Chondrocyte (in vitro differentiated cells): ENCODE measurements around the gene DLGAP4. TPM values are rescaled to one million over a fixed set of nuclear protein-coding genes. Genes with fewer than 3 reads are reported as not detected.
A peak's percentile ranks its signal among the peaks of the same experiment; 100 is the strongest.

Source experiments
- DNase-seq: peaks from one replicate; pipeline ENCODE4 v3.0.0; 2021; ENCODE audit warnings: mixed read lengths, low spot score
- H3K27ac Mint-ChIP-seq: one replicate; pipeline ENCODE4 v1.8.0; 2021; ENCODE audit warnings: mild to moderate bottlenecking, moderate library complexity, mixed read lengths; ENCODE audit not compliant: unreplicated experiment
- H3K27me3 Mint-ChIP-seq: 2 replicates; pipeline ENCODE4 v1.8.0; 2021; ENCODE audit warnings: low read depth, mixed read lengths
- H3K36me3 Mint-ChIP-seq: 2 replicates; pipeline ENCODE4 v1.8.0; 2021; ENCODE audit warnings: low read depth, mixed read lengths
- H3K4me1 Mint-ChIP-seq: 2 replicates; pipeline ENCODE4 v1.8.0; 2021; ENCODE audit warnings: low read depth, mild to moderate bottlenecking, mixed read lengths
- H3K4me3 Mint-ChIP-seq: one replicate; pipeline ENCODE4 v1.8.0; 2021; ENCODE audit warnings: mild to moderate bottlenecking, moderate library complexity, mixed read lengths; ENCODE audit not compliant: unreplicated experiment
- H3K9me3 Mint-ChIP-seq: 2 replicates; pipeline ENCODE4 v1.8.0; 2021; ENCODE audit warnings: low read depth, mixed read lengths
- total RNA-seq: library from RNA; stranded (reverse); gene quantifications from 3 replicates; pipeline ENCODE4 v1.2.1, GENCODE V29; 2021
- TF ChIP-seq, protein P1 (sequence below): fragments of 200-600 bp; sonication (generic); IDR thresholded peaks from 2 replicates; pipeline ENCODE4 v1.5.0; 2021; ENCODE audit warnings: antibody characterized with exemption, mild to moderate bottlenecking, moderate library complexity

DLGAP4 gene
- total RNA-seq, 1 donor from 2014 or later, result 161 TPM

DNA sequence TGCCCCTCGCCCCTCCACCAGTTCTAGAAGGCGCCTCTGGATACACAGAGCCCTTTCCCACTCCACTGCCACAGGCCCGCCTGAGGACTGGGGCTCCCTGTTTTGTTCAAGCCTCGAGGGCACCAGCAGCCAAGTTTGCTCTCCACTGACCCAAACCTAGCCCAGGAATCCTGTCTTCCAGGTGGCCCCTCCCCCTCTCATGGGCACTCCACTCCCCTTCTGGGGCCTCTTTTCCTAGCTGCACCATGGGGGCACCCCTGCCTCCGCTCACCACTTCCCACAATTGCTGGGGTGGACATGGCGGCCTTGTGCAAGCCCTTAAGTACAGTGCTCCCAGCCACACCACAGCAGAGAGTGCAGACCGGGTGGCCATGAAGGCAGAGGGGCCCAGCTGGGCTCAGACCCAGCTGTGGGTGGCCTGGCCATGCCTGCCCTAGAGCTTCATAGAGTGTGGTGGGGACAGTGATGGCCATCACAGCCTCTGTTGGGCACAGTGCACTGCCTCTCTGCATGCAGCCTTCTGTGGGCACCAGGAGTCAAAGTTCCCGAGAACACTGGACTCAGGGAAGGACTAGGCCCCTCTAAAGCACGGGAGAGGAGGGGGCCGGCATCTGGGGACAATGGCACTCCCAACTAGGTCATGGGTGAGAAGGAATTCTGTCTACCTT, 236.5 kb downstream of the DLGAP4 start:
- Mint-ChIP-seq H3K27ac (peak overlapping the region; percentile 93), H3K9me3 (no peaks in the 10 kb centered on the region), H3K27me3 (no peaks in the 10 kb centered on the region), H3K4me3 (peak overlapping the region; percentile 89), H3K36me3 (peaks cover 15% of the 10 kb centered on the region), H3K4me1 (peaks cover 74% of the 10 kb centered on the region)
- TF ChIP-seq, protein P1, sequence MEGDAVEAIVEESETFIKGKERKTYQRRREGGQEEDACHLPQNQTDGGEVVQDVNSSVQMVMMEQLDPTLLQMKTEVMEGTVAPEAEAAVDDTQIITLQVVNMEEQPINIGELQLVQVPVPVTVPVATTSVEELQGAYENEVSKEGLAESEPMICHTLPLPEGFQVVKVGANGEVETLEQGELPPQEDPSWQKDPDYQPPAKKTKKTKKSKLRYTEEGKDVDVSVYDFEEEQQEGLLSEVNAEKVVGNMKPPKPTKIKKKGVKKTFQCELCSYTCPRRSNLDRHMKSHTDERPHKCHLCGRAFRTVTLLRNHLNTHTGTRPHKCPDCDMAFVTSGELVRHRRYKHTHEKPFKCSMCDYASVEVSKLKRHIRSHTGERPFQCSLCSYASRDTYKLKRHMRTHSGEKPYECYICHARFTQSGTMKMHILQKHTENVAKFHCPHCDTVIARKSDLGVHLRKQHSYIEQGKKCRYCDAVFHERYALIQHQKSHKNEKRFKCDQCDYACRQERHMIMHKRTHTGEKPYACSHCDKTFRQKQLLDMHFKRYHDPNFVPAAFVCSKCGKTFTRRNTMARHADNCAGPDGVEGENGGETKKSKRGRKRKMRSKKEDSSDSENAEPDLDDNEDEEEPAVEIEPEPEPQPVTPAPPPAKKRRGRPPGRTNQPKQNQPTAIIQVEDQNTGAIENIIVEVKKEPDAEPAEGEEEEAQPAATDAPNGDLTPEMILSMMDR, result no peak
- peak; percentile 54 for DNase-seq

DNA sequence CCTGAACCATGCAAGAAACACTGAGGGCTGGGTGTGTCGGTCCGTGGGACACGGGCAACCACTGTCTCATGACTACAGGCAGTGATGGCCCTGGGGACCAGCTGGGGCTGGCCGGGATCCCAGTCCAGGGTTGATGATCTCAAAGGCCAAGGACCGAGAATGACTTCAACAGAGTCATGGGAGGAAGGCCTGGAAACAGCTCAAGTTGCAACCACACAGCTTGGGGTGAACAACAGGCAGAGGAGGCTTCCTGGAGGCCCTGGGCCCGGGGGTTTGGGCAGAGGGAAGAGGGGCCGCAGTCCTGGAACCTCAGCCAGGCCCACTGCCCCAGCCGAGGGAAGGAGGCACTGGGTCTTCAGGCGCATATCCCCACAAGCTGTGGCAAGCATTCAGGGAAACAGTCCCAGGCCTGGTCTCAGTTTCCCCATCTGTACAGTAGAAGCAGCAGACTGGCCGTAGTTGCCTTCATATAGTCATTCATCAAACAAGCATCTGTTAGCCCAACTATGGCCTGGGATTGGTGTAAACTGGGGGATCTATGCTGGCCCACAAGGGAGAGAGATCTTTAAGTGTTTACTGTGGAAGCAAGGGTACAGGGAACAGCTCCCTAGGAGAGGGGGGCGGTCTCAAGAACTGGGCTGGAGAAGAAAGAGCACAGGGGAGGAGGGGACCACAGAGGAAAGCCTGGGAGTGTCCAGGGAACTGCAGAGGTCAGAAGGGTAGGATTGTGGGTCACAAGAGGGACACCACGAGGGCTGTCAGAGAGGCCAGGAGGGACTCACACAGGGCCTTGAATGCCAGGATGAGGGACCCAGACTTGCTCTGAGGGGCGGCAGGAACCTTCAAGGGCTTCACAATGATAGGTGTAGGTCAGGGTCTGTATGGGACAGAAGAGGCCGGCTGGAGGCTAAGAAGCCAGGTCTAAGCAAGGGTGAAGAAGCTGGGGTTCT, 237.3 kb downstream of the DLGAP4 start:
- TF ChIP-seq, protein P1, result no peak
- H3K27me3 Mint-ChIP-seq, result no peaks in the 10 kb centered on the region
- peak overlapping the region; percentile 93 for H3K27ac Mint-ChIP-seq
- no peaks in the 10 kb centered on the region for H3K9me3 Mint-ChIP-seq
- H3K4me1 Mint-ChIP-seq, result peaks cover 70% of the 10 kb centered on the region
- DNase-seq, result peak; percentile 71
- peaks cover 18% of the 10 kb centered on the region for H3K36me3 Mint-ChIP-seq
- H3K4me3 Mint-ChIP-seq, result peak overlapping the region; percentile 89

DNA sequence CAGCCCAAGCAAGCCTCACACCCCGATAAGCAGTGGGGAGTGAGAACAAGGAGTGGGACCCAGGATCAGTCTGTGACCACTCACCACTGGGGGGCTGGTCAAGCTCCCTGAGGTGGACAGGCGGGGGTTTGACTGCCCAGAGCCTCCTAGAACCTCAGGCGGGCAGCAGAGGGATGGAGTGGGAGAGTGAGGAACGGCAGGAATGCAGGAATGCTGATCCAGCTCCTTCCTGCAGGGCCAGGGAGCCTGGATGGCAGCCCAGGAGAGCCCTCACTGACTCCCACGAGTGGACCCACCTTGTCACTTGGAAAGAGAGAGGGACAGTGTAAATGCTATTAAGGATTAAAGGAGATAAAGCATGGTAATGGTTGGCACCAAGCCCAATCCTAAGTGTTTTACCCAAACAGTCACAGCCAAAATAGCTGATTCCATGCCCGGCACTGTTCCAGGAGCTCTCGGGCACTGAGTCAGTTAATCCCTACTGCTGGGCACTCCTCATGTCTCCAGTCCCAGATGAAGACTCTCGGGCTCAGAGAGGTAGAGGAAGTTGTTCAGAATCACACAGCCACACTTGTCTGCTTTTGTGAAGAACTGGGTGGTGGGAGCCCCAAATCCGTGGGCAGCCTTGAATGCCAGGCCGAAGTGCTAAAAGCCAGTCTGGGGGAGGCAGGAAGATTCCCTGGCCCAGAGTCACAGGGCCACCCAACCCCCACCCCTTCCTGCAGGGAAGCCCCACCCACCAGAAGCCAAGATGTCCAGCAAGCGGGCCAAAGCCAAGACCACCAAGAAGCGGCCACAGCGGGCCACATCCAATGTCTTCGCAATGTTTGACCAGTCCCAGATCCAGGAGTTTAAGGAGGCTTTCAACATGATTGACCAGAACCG, 238.2 kb downstream of the DLGAP4 start:
- Mint-ChIP-seq H3K27ac (peak overlapping the region; percentile 93), H3K4me1 (peaks cover 66% of the 10 kb centered on the region), H3K27me3 (no peaks in the 10 kb centered on the region), H3K9me3 (no peaks in the 10 kb centered on the region), H3K4me3 (peak overlapping the region; percentile 89), H3K36me3 (peaks cover 24% of the 10 kb centered on the region)
- peak; percentile 54 for DNase-seq
- TF ChIP-seq, protein P1, result no peak

DNA sequence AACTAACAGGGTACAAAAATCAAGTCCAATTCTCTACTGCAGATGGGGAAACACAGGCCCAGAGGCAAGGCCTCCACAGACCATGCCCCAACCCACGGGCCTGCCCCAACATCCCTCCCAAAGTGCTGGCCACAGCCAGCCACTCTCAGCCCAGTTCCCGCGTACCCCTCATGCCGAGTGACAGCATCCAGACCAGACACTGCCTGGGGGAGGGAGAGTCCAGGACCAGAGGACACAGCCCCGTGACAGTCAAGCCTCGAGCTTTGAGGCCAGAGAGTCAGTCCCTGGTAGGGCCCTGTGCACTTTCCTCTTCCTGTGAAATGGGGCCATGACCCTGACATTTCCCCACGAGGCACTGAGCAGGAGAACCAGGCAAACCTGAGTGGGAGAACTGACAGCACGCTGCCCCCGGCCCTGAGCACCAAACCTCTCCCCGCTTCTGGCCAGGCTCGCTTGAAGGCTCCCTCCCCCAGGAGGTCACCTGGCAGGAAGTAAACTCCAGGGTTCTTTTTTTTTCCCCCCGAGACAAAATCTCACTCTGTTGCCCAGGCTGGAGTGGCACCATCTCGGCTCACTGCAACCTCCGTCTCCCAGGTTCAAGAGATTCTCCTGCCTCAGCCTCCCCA, 240.1 kb downstream of the DLGAP4 start:
- Mint-ChIP-seq H3K4me1 (peaks cover 55% of the 10 kb centered on the region), H3K4me3 (peak overlapping the region; percentile 40), H3K36me3 (peaks cover 24% of the 10 kb centered on the region), H3K27me3 (no peaks in the 10 kb centered on the region), H3K9me3 (no peaks in the 10 kb centered on the region), H3K27ac (peak overlapping the region; percentile 66)
- no peak for DNase-seq
- TF ChIP-seq, protein P1, result no peak
